Heart right ventricle (tissue), 16 donors: ENCODE measurements around the gene ASB1. TPM values are rescaled to one million over a fixed set of nuclear protein-coding genes. Genes with fewer than 3 reads are reported as not detected.
A peak's percentile ranks its signal among the peaks of the same experiment; 100 is the strongest.

ENCODE experiments used
- ATAC-seq, 8 donors: fragments of 200-7000 bp; cut with Tn5 transposase; one replicate each; pipeline ENCODE4 v1.9.1; 2020; ENCODE audit warnings: mild to moderate bottlenecking in 8 of 8, moderate library complexity in 8 of 8, moderate number of reproducible peaks in 1 of 8
- DNase-seq, 2 donors: peaks; one replicate each; pipeline ENCODE4 v3.0.0-alpha.2; 2020
- H3K27ac ChIP-seq, 10 donors: fragments of 200-600 bp; sonication (generic) in 2 of 10; one replicate each; pipeline versions ENCODE4 v1.5.0 to v1.8.0; 2020 to 2022; ENCODE audit warnings: mild to moderate bottlenecking in 3 of 10
- H3K27me3 ChIP-seq, 7 donors: fragments of 200-600 bp; one replicate each; pipeline ENCODE4 v1.8.0; 2021 to 2022; ENCODE audit warnings: mild to moderate bottlenecking in 2 of 7
- H3K36me3 ChIP-seq, 9 donors: fragments of 200-600 bp; sonication (generic) in 1 of 9; one replicate each; pipeline versions ENCODE4 v1.5.0 to v1.8.0; 2020 to 2022; ENCODE audit warnings: mild to moderate bottlenecking in 2 of 9
- H3K4me1 ChIP-seq, 9 donors: fragments of 200-600 bp; sonication (generic) in 1 of 9; one replicate each; pipeline versions ENCODE4 v1.5.0 to v1.8.0; 2020 to 2022; ENCODE audit warnings: mild to moderate bottlenecking in 4 of 9
- H3K4me3 ChIP-seq, 10 donors: fragments of 200-600 bp; sonication (generic) in 2 of 10; one replicate each; pipeline versions ENCODE4 v1.5.0 to v1.8.0; 2020 to 2022; ENCODE audit warnings: mild to moderate bottlenecking in 7 of 10, moderate library complexity in 2 of 10
- H3K9me3 ChIP-seq, 11 donors: fragments of 200-600 bp in 10 of 11; sonication (generic) in 2 of 11; one replicate each; pipeline versions ENCODE4 v1.5.0 to v1.8.0; 2013 to 2022; ENCODE audit warnings: mild to moderate bottlenecking in 2 of 11, control low read depth in 1 of 11, moderate library complexity in 1 of 11
- WGBS, 2 donors: extraction: QIAGEN DNeasy Blood & Tissue Kit; methylation state at CpG; one replicate each; pipeline ENCODE4 v1.1.7; 2013; ENCODE audit warnings: inconsistent platforms in 1 of 2; 5-methylcytosine and 5-hydroxymethylcytosine counted together
- intact Hi-C, 10 donors: fragments of 100-400 bp; cut with DNase I; formaldehyde crosslinking; loops; one replicate each; pipeline versions ENCODE4 v1.11.1 to v1.14.2; 2022
- polyA plus RNA-seq, 2 donors: library from polyadenylated mRNA; stranded (reverse); fragments of 200-250 nt; gene quantifications; one replicate each; pipeline ENCODE4 v1.2.3, GENCODE V29; 2013
- total RNA-seq, 10 donors: library from RNA; stranded (reverse); fragmentation: NEBNext Ultra II Directional in 3 of 10; extraction: Animal tissue kit (Norgen Biotek cat#: 25700) in 3 of 10; gene quantifications; one replicate each; pipeline versions ENCODE4 v1.2.1 to v1.2.4, GENCODE V29; 2021 to 2023
- TF ChIP-seq, protein P1 (sequence below), 9 donors: fragments of 200-600 bp; sonication (generic) in 2 of 9; IDR thresholded peaks; one replicate each; pipeline versions ENCODE4 v1.5.0 to v1.8.0; 2021 to 2022; ENCODE audit warnings: antibody characterized with exemption in 9 of 9, mild to moderate bottlenecking in 5 of 9, moderate library complexity in 1 of 9
- donor health status: Arrhythmogenic right ventricular cardiomyopathy.
- donor health status: ischemic (EF 13 %, LVEDD 7.1; RV severe dilation, severe dysfunction).
- donor health status: healthy with polysubstance abuse.
- donor health status: DM: no; HTN: yes; CAD: no.
- donor health status: DM: no; HTN: no; CAD: no.
- donor health status: ischemic (EF 25% LVEDD 6.9; RV normal size, moderate dysfunction).
- donor health status: ischemic (EF 25% LVEDD 5.7; RV mildly dilated, moderate dysfunction).
- donor health status: healthy.
- donor health status: DM: yes; HTN: yes; CAD: no.
- donor health status: Ischemic cardiomyopathy.
- donor health status: ischemic (EF 35%, LVEDD 5.7; RV mildly dilated, moderate dysfunction).
- donor health status: nonischemic (EF 11% LVEDD 7.7; RV severe dilation, severe dysfunction).
- donor health status: DM: yes; HTN: yes; CAD: no.
- donor health status: PGD.
- donor health status: ischemic (EF 29% LVEDD 5.4; RV normal size, mild dysfunction).
- donor health status: nonischemic (EF 23%, LVEDD 6.1; RV moderate dilation, normal function).

The ASB1 gene
- total and polyA plus RNA-seq, 12 donors = 31.4 to 61.5 (median 49.5) TPM

DNA sequence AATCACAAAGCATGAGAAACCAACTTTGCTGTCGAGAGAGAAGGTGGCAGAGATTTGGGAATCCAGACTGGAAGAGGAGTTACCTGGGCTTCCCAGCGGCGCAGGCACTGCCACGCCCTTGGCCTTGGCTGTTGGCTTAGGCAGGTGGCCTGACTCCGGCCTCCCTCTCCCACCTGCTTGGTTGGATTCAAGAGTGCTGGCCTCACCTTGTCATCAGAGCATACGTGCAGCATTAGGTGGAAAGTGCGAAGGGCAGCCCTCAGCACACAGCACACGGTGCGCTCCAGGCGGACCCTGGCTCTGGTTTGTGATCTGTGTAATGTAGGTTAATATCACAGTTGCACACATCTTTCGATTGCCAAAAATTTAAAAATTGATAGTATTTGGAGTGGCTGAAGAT is 19.2 kb upstream of the ASB1 start:
- Histone ChIP-seq H3K27ac (no peak overlapping the region), H3K4me3 (no peak overlapping the region), H3K27me3 (peaks cover 0 to 4% (median 0%) of the 10 kb centered on the region in 7 donors), H3K4me1 (peaks cover 0 to 9% (median 0%) of the 10 kb centered on the region in 9 donors), H3K36me3 (peaks cover 0 to 17% (median 0%) of the 10 kb centered on the region in 9 donors), H3K9me3 (no peaks in the 10 kb centered on the region)
- TF ChIP-seq, protein P1, sequence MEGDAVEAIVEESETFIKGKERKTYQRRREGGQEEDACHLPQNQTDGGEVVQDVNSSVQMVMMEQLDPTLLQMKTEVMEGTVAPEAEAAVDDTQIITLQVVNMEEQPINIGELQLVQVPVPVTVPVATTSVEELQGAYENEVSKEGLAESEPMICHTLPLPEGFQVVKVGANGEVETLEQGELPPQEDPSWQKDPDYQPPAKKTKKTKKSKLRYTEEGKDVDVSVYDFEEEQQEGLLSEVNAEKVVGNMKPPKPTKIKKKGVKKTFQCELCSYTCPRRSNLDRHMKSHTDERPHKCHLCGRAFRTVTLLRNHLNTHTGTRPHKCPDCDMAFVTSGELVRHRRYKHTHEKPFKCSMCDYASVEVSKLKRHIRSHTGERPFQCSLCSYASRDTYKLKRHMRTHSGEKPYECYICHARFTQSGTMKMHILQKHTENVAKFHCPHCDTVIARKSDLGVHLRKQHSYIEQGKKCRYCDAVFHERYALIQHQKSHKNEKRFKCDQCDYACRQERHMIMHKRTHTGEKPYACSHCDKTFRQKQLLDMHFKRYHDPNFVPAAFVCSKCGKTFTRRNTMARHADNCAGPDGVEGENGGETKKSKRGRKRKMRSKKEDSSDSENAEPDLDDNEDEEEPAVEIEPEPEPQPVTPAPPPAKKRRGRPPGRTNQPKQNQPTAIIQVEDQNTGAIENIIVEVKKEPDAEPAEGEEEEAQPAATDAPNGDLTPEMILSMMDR (IDR thresholded peaks at IDR 0.05) = no peak
- intact Hi-C loops = no loop called here
- DNase-seq (no peak), ATAC-seq (no peak)
- 92 to 97% methylated on average over 11 of the region's 11 CpGs for WGBS, 2 donors

DNA sequence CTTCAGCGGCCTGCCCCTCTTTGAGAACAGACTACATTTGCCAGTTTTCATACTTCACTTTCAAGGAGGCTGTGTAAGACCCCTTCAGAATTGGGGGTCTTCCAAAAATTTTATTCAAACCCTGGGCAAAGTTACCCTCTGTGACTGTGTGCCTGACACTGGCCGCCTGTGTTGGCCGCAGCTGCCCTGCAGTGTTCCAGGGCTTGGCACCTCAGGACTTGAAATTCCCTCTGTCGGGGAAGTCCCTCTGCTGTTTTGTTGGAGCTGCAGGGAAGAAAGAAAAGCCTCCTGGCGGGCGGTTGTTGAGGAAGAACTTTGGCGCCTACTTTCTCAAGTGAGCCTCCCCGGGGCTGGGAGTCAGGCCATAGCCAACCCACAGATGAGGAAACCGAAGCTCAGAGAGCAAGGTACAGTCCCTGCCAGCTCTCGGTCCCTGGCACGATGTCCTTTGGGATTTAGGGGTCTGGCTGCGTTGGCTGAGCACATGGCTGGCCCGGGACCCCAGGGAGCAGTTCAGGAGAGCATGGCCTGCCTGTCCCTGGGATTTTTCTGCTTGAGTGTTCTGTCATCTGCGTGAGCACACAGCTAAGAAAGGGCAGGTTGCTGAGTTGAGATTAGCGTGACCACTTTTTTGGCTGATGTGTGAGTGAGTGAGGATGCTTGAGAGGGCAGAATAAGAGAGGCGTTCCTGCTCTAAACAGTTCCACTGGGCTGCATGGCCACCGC is 17.9 kb upstream of the ASB1 start:
- H3K4me3 ChIP-seq = no peak overlapping the region
- ATAC-seq = peak in 6 of 8 donors; percentile 29 to 69 (median 48)
- intact Hi-C loops = no loop called here
- DNase-seq = no peak
- no peak overlapping the region for H3K27ac ChIP-seq
- H3K9me3 ChIP-seq = no peaks in the 10 kb centered on the region
- H3K36me3 ChIP-seq = peaks cover 0 to 9% (median 0%) of the 10 kb centered on the region in 9 donors
- peaks cover 0 to 4% (median 0%) of the 10 kb centered on the region in 7 donors for H3K27me3 ChIP-seq
- peaks cover 0 to 9% (median 0%) of the 10 kb centered on the region in 9 donors for H3K4me1 ChIP-seq
- TF ChIP-seq, protein P1 (IDR thresholded peaks at IDR 0.05) = no peak
- WGBS, 2 donors = 69 to 70% methylated on average over 17 of the region's 17 CpGs

DNA sequence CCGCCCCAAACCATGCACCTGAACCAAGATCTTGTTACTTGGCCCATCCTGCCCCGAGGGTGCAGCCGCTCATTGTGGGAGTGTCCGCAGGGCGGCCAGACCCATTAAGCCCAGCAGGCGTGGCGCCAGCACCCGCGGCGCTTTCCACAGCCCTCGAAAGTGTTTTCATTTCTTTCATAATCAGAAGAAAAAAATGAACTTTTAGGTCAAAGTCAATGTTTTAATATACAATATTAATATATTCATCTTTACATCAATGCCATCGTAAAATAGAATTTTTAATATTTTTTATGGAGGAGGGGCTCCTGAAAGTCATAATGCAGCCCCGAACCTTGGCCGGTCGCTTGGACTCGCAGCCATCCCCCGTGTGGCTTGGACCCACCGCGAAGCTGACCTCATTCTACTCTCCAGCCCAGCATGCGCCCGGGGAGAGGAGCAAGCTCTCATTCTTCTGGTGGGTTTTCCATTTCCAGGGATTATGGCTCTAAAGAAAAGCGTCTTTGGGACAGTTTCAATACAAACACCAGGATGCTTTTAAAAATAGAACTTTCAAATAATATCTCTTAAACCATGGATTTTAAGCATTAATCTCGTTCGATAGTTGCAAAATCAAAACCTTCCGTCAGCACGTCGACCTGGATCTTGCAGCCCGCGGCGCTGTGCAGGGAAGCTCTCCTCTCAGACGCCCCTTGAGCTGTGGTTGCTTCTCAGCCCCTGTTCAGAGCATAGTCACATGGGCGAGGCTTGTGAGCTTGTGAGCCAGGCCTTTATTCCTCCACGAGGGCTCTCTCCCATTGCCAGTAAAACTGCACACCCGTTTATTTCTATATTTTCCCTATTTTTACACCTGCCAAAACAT is 17.2 kb upstream of the ASB1 start:
- 93 to 94% methylated on average over 34 of the region's 34 CpGs for WGBS, 2 donors
- intact Hi-C loops = no loop called here
- DNase-seq = no peak
- Histone ChIP-seq H3K27ac (no peak overlapping the region), H3K9me3 (no peaks in the 10 kb centered on the region), H3K4me1 (peaks cover 0 to 9% (median 0%) of the 10 kb centered on the region in 9 donors), H3K27me3 (peaks cover 0 to 4% (median 0%) of the 10 kb centered on the region in 7 donors), H3K36me3 (peaks cover 0 to 4% (median 0%) of the 10 kb centered on the region in 9 donors), H3K4me3 (no peak overlapping the region)
- peak in 1 of 8 donors; percentile 18 for ATAC-seq
- TF ChIP-seq, protein P1 (IDR thresholded peaks at IDR 0.05) = no peak

DNA sequence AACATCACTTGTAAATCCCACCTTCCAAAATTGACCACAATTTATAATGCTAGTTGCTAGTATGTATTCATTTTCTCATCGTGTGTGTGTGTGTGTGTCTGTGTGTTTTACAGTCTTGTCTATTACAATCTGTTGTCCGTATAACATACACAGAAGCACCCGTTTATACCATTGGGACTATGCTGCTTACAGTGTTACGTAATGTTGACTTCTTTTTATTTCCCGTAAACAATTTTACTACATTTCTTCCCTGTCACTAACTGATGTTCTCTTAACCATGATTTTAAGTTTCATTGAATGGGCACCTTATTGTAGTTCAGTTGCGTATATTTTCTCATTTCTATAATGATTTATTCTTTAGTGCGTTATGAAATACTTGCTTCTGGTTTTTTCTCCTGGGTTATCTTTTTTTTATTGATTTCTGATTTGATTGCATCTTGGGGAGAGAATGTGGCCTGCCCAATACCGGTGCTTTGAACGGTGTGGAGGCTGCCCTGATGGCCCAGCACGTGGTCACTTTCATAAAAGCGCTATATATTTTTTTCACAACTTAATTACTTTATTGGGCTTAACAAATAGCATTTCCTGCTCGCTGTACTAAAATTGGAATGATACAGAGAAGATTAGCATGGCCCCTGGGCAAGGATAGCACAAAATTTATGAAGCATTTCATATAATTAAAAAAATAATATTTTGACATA is 14.5 kb upstream of the ASB1 start:
- TF ChIP-seq, protein P1 (IDR thresholded peaks at IDR 0.05) = no peak
- intact Hi-C loops = no loop called here
- Histone ChIP-seq H3K36me3 (peaks cover 0 to 4% (median 0%) of the 10 kb centered on the region in 9 donors), H3K4me1 (peaks cover 0 to 9% (median 0%) of the 10 kb centered on the region in 9 donors), H3K27me3 (peaks cover 0 to 30% (median 8%) of the 10 kb centered on the region in 7 donors), H3K27ac (no peak overlapping the region), H3K4me3 (no peak overlapping the region), H3K9me3 (peaks cover 0 to 12% (median 0%) of the 10 kb centered on the region in 11 donors)
- no peak for ATAC-seq
- no peak for DNase-seq
- 90% methylated on average over 12 of the region's 12 CpGs for WGBS, 2 donors
